ENCODE data around the gene SBF2.

SBF2 gene

GRCh38 chr11:9852465-9852864 lies 441.6 kb downstream of the SBF2 start:
- no peaks in the 10 kb centered on the region for H3K9me3 ChIP-seq (ENCODE audit: control insufficient read depth, insufficient read depth, low read length)
- H3K4me1 ChIP-seq (ENCODE audit: insufficient read depth, low read length), result peaks cover 5% of the 10 kb centered on the region
- H3K36me3 ChIP-seq (ENCODE audit: insufficient read depth, low read length), result peaks cover 3% of the 10 kb centered on the region; the same call in 1 of the 2 replicates
- no peak overlapping the region for H3K9ac ChIP-seq (ENCODE audit: low read depth, low read length)

- no peak overlapping the region for H3K9ac ChIP-seq (ENCODE audit: low read depth, low read length)
- no peaks in the 10 kb centered on the region for H3K9me3 ChIP-seq (ENCODE audit: control insufficient read depth, insufficient read depth, low read length)
- no peaks in the 10 kb centered on the region; the same call in 1 of the 2 replicates for H3K4me1 ChIP-seq (ENCODE audit: insufficient read depth, low read length)
- H3K36me3 ChIP-seq (ENCODE audit: insufficient read depth, low read length), result peaks cover 7% of the 10 kb centered on the region; the same call in 1 of the 2 replicates
Measured at GRCh38 chr11:9851366-9851765, 442.7 kb downstream of the SBF2 start.

GRCh38 chr11:9850224-9850895 lies 443.7 kb downstream of the SBF2 start:
- peaks cover 4% of the 10 kb centered on the region; the same call in 1 of the 2 replicates for H3K36me3 ChIP-seq (ENCODE audit: insufficient read depth, low read length)
- no peaks in the 10 kb centered on the region; the same call in 1 of the 2 replicates for H3K4me1 ChIP-seq (ENCODE audit: insufficient read depth, low read length)
- no peak overlapping the region for H3K9ac ChIP-seq (ENCODE audit: low read depth, low read length)
- no peaks in the 10 kb centered on the region for H3K9me3 ChIP-seq (ENCODE audit: control insufficient read depth, insufficient read depth, low read length)

GRCh38 chr11:9849389-9849788 lies 444.6 kb downstream of the SBF2 start:
- Histone ChIP-seq H3K36me3 (ENCODE audit: insufficient read depth, low read length) (peaks cover 4% of the 10 kb centered on the region; the same call in 1 of the 2 replicates), H3K9ac (ENCODE audit: low read depth, low read length) (no peak overlapping the region), H3K9me3 (ENCODE audit: control insufficient read depth, insufficient read depth, low read length) (no peaks in the 10 kb centered on the region), H3K4me1 (ENCODE audit: insufficient read depth, low read length) (no peaks in the 10 kb centered on the region; the same call in 1 of the 2 replicates)

GRCh38 chr11:9847636-9848035 lies 446.4 kb downstream of the SBF2 start:
- Histone ChIP-seq H3K9me3 (ENCODE audit: control insufficient read depth, insufficient read depth, low read length) (no peaks in the 10 kb centered on the region), H3K9ac (ENCODE audit: low read depth, low read length) (no peak overlapping the region), H3K36me3 (ENCODE audit: insufficient read depth, low read length) (peaks cover 4% of the 10 kb centered on the region; the same call in 1 of the 2 replicates), H3K4me1 (ENCODE audit: insufficient read depth, low read length) (no peaks in the 10 kb centered on the region; the same call in 1 of the 2 replicates)

- Histone ChIP-seq H3K9ac (ENCODE audit: low read depth, low read length) (no peak overlapping the region), H3K9me3 (ENCODE audit: control insufficient read depth, insufficient read depth, low read length) (no peaks in the 10 kb centered on the region), H3K4me1 (ENCODE audit: insufficient read depth, low read length) (peaks cover 11% of the 10 kb centered on the region), H3K36me3 (ENCODE audit: insufficient read depth, low read length) (peaks cover 4% of the 10 kb centered on the region; the same call in 1 of the 2 replicates)
Measured at GRCh38 chr11:9842923-9843322, 451.1 kb downstream of the SBF2 start.

GRCh38 chr11:9840460-9841004 lies 453.5 kb downstream of the SBF2 start:
- peaks cover 11% of the 10 kb centered on the region for H3K4me1 ChIP-seq (ENCODE audit: insufficient read depth, low read length)
- H3K9ac ChIP-seq (ENCODE audit: low read depth, low read length), result no peak overlapping the region
- no peaks in the 10 kb centered on the region for H3K9me3 ChIP-seq (ENCODE audit: control insufficient read depth, insufficient read depth, low read length)
- no peaks in the 10 kb centered on the region for H3K36me3 ChIP-seq (ENCODE audit: insufficient read depth, low read length)

- Histone ChIP-seq H3K36me3 (ENCODE audit: insufficient read depth, low read length) (no peaks in the 10 kb centered on the region), H3K9ac (ENCODE audit: low read depth, low read length) (no peak overlapping the region), H3K4me1 (ENCODE audit: insufficient read depth, low read length) (peaks cover 11% of the 10 kb centered on the region), H3K9me3 (ENCODE audit: control insufficient read depth, insufficient read depth, low read length) (no peaks in the 10 kb centered on the region)
Measured at GRCh38 chr11:9839550-9839949, 454.5 kb downstream of the SBF2 start.

GRCh38 chr11:9838961-9839360 lies 455.1 kb downstream of the SBF2 start:
- Histone ChIP-seq H3K9ac (ENCODE audit: low read depth, low read length) (no peak overlapping the region), H3K36me3 (ENCODE audit: insufficient read depth, low read length) (no peaks in the 10 kb centered on the region), H3K9me3 (ENCODE audit: control insufficient read depth, insufficient read depth, low read length) (no peaks in the 10 kb centered on the region), H3K4me1 (ENCODE audit: insufficient read depth, low read length) (peaks cover 11% of the 10 kb centered on the region)

- no peak overlapping the region for H3K9ac ChIP-seq (ENCODE audit: low read depth, low read length)
Measured at GRCh38 chr11:9838229-9838628, 455.8 kb downstream of the SBF2 start.

GRCh38 chr11:9834291-9834690 lies 459.7 kb downstream of the SBF2 start:
- H3K4me1 ChIP-seq (ENCODE audit: insufficient read depth, low read length), result peaks cover 6% of the 10 kb centered on the region
- no peak overlapping the region for H3K9ac ChIP-seq (ENCODE audit: low read depth, low read length)
- no peaks in the 10 kb centered on the region for H3K9me3 ChIP-seq (ENCODE audit: control insufficient read depth, insufficient read depth, low read length)
- no peaks in the 10 kb centered on the region for H3K36me3 ChIP-seq (ENCODE audit: insufficient read depth, low read length)

More at GRCh38 chr11:9838229-9838628, 455.8 kb downstream of the SBF2 start:
- no peaks in the 10 kb centered on the region for H3K9me3 ChIP-seq (ENCODE audit: control insufficient read depth, insufficient read depth, low read length)
- no peaks in the 10 kb centered on the region for H3K36me3 ChIP-seq (ENCODE audit: insufficient read depth, low read length)
- peaks cover 11% of the 10 kb centered on the region for H3K4me1 ChIP-seq (ENCODE audit: insufficient read depth, low read length)

GRCh38 chr11:9831122-9831521 lies 462.9 kb downstream of the SBF2 start:
- Histone ChIP-seq H3K9ac (ENCODE audit: low read depth, low read length) (no peak overlapping the region), H3K9me3 (ENCODE audit: control insufficient read depth, insufficient read depth, low read length) (no peaks in the 10 kb centered on the region), H3K4me1 (ENCODE audit: insufficient read depth, low read length) (no peaks in the 10 kb centered on the region), H3K36me3 (ENCODE audit: insufficient read depth, low read length) (no peaks in the 10 kb centered on the region)

- Histone ChIP-seq H3K36me3 (ENCODE audit: insufficient read depth, low read length) (no peaks in the 10 kb centered on the region), H3K4me1 (ENCODE audit: insufficient read depth, low read length) (no peaks in the 10 kb centered on the region), H3K9me3 (ENCODE audit: control insufficient read depth, insufficient read depth, low read length) (no peaks in the 10 kb centered on the region), H3K9ac (ENCODE audit: low read depth, low read length) (no peak overlapping the region)
Measured at GRCh38 chr11:9827708-9828107, 466.3 kb downstream of the SBF2 start.

GRCh38 chr11:9826390-9826789 lies 467.6 kb downstream of the SBF2 start:
- H3K9ac ChIP-seq (ENCODE audit: low read depth, low read length), result no peak overlapping the region
- no peaks in the 10 kb centered on the region for H3K36me3 ChIP-seq (ENCODE audit: insufficient read depth, low read length)
- H3K9me3 ChIP-seq (ENCODE audit: control insufficient read depth, insufficient read depth, low read length), result no peaks in the 10 kb centered on the region
- peaks cover 5% of the 10 kb centered on the region for H3K4me1 ChIP-seq (ENCODE audit: insufficient read depth, low read length)

GRCh38 chr11:9825895-9826294 lies 468.1 kb downstream of the SBF2 start:
- H3K9me3 ChIP-seq (ENCODE audit: control insufficient read depth, insufficient read depth, low read length), result no peaks in the 10 kb centered on the region
- H3K36me3 ChIP-seq (ENCODE audit: insufficient read depth, low read length), result no peaks in the 10 kb centered on the region
- H3K9ac ChIP-seq (ENCODE audit: low read depth, low read length), result no peak overlapping the region
- H3K4me1 ChIP-seq (ENCODE audit: insufficient read depth, low read length), result peaks cover 10% of the 10 kb centered on the region

All from ES-I3 (cell line).